ENCODE data around the gene LHPP. TPM values are rescaled to one million over a fixed set of nuclear protein-coding genes. Genes with fewer than 3 reads are reported as not detected.
"Not testable (repeated sequence)": the region's sequence is repeated elsewhere in the genome, so short reads cannot be mapped to it uniquely, and the experiment has no call there.

Gene LHPP
- total RNA-seq, 4 donors from 2014 or later = 34.2 to 76.7 (median 38.2) TPM

- DNase-seq = peak in 1 of 3 donors; percentile 34
- TF ChIP-seq POLR2A (IDR thresholded peaks at IDR 0.05) (no peak), CTCF (IDR thresholded peaks at IDR 0.05) (no peak)
- Histone ChIP-seq H3K9me3 (peaks cover 0 to 4% (median 0%) of the 10 kb centered on the region in 4 donors), H3K4me3 (no peak overlapping the region), H3K36me3 (no peaks in the 10 kb centered on the region), H3K27ac (no peak overlapping the region), H3K27me3 (no peaks in the 10 kb centered on the region), H3K4me1 (no peaks in the 10 kb centered on the region)
These were observed 116.8 kb downstream of the LHPP start for GRCh38 chr10:124578231-124579010.

- Histone ChIP-seq H3K27ac (no peak overlapping the region), H3K9me3 (peaks cover 0 to 4% (median 0%) of the 10 kb centered on the region in 4 donors), H3K27me3 (no peaks in the 10 kb centered on the region), H3K4me3 (no peak overlapping the region), H3K4me1 (no peaks in the 10 kb centered on the region), H3K36me3 (no peaks in the 10 kb centered on the region)
- DNase-seq = peak in 1 of 3 donors; percentile 39
- TF ChIP-seq POLR2A (IDR thresholded peaks at IDR 0.05) = no peak
- TF ChIP-seq CTCF (IDR thresholded peaks at IDR 0.05) = no peak
These were observed 117.4 kb downstream of the LHPP start for GRCh38 chr10:124579011-124579399.

DNA sequence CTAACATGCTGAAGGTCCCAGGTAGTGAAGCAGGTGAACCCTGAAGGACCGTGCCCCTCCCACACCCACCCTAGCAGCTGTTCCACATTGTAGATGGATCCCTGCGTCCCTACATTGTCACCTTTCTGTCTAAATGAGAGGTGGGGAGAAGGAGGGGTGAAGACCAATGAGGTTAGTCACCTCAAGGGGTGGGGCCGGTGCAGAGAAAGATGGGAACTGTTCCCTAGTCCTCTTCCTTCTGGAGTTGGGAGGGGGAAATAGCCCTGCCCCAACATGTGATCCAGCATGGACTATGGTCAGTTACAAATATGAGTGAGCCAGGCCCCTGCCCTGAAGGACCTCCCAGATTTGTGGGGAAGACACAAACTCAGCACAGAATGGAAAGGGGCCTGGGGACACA, 124.5 kb downstream of the LHPP start:
- H3K4me3 ChIP-seq = no peak overlapping the region
- no peaks in the 10 kb centered on the region for H3K27me3 ChIP-seq
- no peak for TF ChIP-seq CTCF (IDR thresholded peaks at IDR 0.05)
- no peak for TF ChIP-seq POLR2A (IDR thresholded peaks at IDR 0.05)
- no peaks in the 10 kb centered on the region for H3K36me3 ChIP-seq
- no peaks in the 10 kb centered on the region for H3K9me3 ChIP-seq
- H3K27ac ChIP-seq = no peak overlapping the region
- H3K4me1 ChIP-seq = peaks cover 0 to 21% (median 1%) of the 10 kb centered on the region in 4 donors
- peak in 1 of 3 donors; percentile 38 for DNase-seq

- no peak for TF ChIP-seq CTCF (IDR thresholded peaks at IDR 0.05)
- no peak for TF ChIP-seq POLR2A (IDR thresholded peaks at IDR 0.05)
- Histone ChIP-seq H3K9me3 (no peaks in the 10 kb centered on the region), H3K36me3 (no peaks in the 10 kb centered on the region), H3K27ac (no peak overlapping the region), H3K4me1 (peaks cover 0 to 21% (median 1%) of the 10 kb centered on the region in 4 donors), H3K27me3 (no peaks in the 10 kb centered on the region), H3K4me3 (no peak overlapping the region)
- peak in 1 of 3 donors; percentile 42 for DNase-seq
These were observed 126.2 kb downstream of the LHPP start for GRCh38 chr10:124587811-124588211.

DNA sequence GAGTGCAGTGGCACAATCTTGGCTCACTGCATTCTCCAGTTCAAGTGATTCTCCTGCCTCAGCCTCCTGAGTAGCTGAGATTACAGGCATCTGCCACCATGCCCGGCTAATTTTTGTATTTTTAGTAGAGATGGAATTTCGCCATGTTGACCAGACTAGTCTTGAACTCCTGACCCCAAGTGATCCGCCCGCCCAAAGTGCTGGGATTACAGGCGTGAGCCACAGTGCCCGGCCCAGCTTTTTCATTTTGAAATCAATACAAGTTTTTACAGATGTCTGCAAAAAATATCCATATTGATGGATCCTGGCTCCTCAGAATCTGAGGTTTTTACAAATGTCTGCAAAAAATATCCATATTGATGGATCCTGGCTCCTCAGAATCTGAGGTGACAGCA, 126.7 kb downstream of the LHPP start:
- H3K4me1 ChIP-seq = peaks cover 0 to 21% (median 1%) of the 10 kb centered on the region in 4 donors
- H3K27ac ChIP-seq, H3K27me3 ChIP-seq, H3K4me3 ChIP-seq, DNase-seq, H3K36me3 ChIP-seq, H3K9me3 ChIP-seq: not testable (repeated sequence)

DNA sequence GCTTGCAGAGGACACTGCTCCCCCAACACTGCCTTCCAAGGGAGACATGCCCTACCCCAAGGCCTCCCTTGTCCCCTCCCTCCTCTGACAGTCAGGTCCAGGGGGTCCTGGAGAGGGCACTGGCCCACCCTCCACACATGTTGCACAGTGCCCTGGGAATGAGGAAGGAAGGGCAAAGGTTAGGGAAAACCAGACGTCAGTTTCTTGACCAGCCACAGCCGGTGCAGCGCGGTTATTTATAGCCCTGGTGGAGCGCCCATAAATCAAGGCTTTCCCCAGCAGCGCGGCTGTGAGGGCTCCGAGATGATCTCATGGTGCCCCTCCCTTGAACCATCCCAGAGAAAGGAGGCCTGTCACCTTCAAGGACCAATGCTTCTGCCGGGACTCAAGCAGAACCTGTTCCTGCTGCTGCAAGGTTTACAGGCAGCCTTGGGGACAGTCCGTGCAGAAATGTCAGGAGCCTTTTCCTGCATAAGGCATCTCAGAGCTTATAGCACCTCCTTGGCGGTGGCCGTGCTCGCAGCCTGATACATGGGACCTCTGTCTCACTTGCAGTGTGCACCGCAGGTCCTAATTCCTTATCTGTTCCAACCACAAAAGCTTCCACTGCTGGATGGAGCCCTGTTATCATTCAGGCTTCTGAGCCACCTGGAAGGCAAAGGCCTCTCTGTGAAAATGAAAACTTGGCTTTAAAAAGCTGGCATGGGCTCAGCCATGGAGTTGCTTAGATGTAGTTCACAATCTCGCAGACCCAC, 127.3 kb downstream of the LHPP start:
- Histone ChIP-seq H3K9me3 (no peaks in the 10 kb centered on the region), H3K27ac (no peak overlapping the region), H3K4me3 (no peak overlapping the region), H3K27me3 (no peaks in the 10 kb centered on the region), H3K4me1 (peaks cover 0 to 21% (median 1%) of the 10 kb centered on the region in 4 donors), H3K36me3 (no peaks in the 10 kb centered on the region)
- no peak for TF ChIP-seq POLR2A (IDR thresholded peaks at IDR 0.05)
- no peak for TF ChIP-seq CTCF (IDR thresholded peaks at IDR 0.05)
- peak in 2 of 3 donors; percentile 68 to 70 for DNase-seq

All from Peyer's patch (tissue), 4 donors.